H1 (cell line): ENCODE results near the gene KRTAP4-9. TPM values are rescaled to one million over a fixed set of nuclear protein-coding genes. Genes with fewer than 3 reads are reported as not detected.

Experiments used
- CTCF ChIA-PET: fragments of 300-600 bp; sonication (Branson Sonifier 250); formaldehyde crosslinking; loops from one replicate; lab custom pipeline; 2021; ENCODE audit not compliant: partially characterized antibody; lab: Charles Lee
- POLR2A ChIA-PET: fragments of 300-600 bp; sonication (Branson Sonifier 250); formaldehyde crosslinking; loops from one replicate; lab custom pipeline; 2021; ENCODE audit warnings: inconsistent platforms; ENCODE audit not compliant: partially characterized antibody; lab: Charles Lee
- DNase-seq, 2 experiments: peaks; one replicate each; pipeline versions ENCODE4 v3.0.0 to v3.0.0-alpha.2; 2010 to 2022; ENCODE audit warnings: low spot score in 2 of 2, low read depth in 1 of 2, mixed read lengths in 1 of 2
- FAIRE-seq: peaks from 2 replicates; lab custom pipeline; 2011; peaks lifted over from hg19 to GRCh38; lab: Jason Lieb, UNC
- H2AFZ ChIP-seq: 2 replicates; pipeline ENCODE4 v1.8.1; 2012; ENCODE audit warnings: low read length, inconsistent platforms
- H2AK5ac ChIP-seq: 2 replicates; pipeline ENCODE4 v1.6.1; 2013; ENCODE audit warnings: low read depth, low read length
- H2BK120ac ChIP-seq: replicated peaks from 2 replicates; pipeline ENCODE3; 2013; ENCODE audit warnings: low read depth, low read length, inconsistent platforms
- H2BK12ac ChIP-seq: 2 replicates; pipeline ENCODE4 v1.6.1; 2013; ENCODE audit warnings: low read depth, low read length
- H2BK15ac ChIP-seq: 2 replicates; pipeline ENCODE4 v1.6.1; 2013; ENCODE audit warnings: low read length
- H2BK20ac ChIP-seq: 2 replicates; pipeline ENCODE4 v1.6.1; 2013; ENCODE audit warnings: low read length
- H2BK5ac ChIP-seq: 2 replicates; pipeline ENCODE4 v1.6.1; 2013; ENCODE audit warnings: low read depth, low read length
- H3K14ac ChIP-seq: 2 replicates; pipeline ENCODE4 v1.6.1; 2013; ENCODE audit warnings: inconsistent platforms; ENCODE audit not compliant: insufficient read length
- H3K18ac ChIP-seq: 2 replicates; pipeline ENCODE4 v1.6.1; 2013; ENCODE audit warnings: low read length; ENCODE audit errors: extremely low read depth
- H3K23ac ChIP-seq: 2 replicates; pipeline ENCODE4 v1.6.1; 2013; ENCODE audit warnings: inconsistent platforms; ENCODE audit not compliant: insufficient read length
- H3K23me2 ChIP-seq: 2 replicates; pipeline ENCODE4 v1.6.1; 2013; ENCODE audit warnings: low read depth, low read length
- H3K27ac ChIP-seq: 2 replicates; pipeline ENCODE4 v1.6.1; 2011; ENCODE audit warnings: low read depth, low read length, inconsistent platforms
- H3K27me3 ChIP-seq, 4 experiments: replicated peaks in 1 of 4; 1 replicate in 1 of 4; 2 replicates in 3 of 4; pipeline versions ENCODE4 v1.6.1 to v1.8.1; 2011 to 2013; ENCODE audit warnings: low read length in 3 of 4, mild to moderate bottlenecking in 3 of 4, inconsistent platforms in 2 of 4, mixed read lengths in 2 of 4, moderate library complexity in 1 of 4; ENCODE audit not compliant: control insufficient read depth in 3 of 4, insufficient read depth in 3 of 4; ENCODE audit errors: extremely low read depth in 1 of 4
- H3K36me3 ChIP-seq, 4 experiments: 2 replicates each; pipeline versions ENCODE4 v1.6.1 to v1.8.1; 2011 to 2013; ENCODE audit warnings: mild to moderate bottlenecking in 4 of 4, low read length in 3 of 4, moderate library complexity in 2 of 4, control low read depth in 1 of 4, inconsistent platforms in 1 of 4; ENCODE audit not compliant: insufficient read depth in 4 of 4, control insufficient read depth in 2 of 4
- H3K4ac ChIP-seq: replicated peaks from 2 replicates; pipeline ENCODE3; 2013; ENCODE audit warnings: low read length, low read depth, mixed read lengths, inconsistent platforms; ENCODE audit not compliant: insufficient read length
- H3K4me1 ChIP-seq, 4 experiments: replicated peaks in 1 of 4; 1 replicate in 1 of 4; 2 replicates in 3 of 4; pipeline versions ENCODE4 v1.6.1 to v1.8.1; 2011 to 2013; ENCODE audit warnings: low read length in 3 of 4, inconsistent platforms in 2 of 4, mixed read lengths in 1 of 4; ENCODE audit not compliant: insufficient read depth in 4 of 4, control insufficient read depth in 3 of 4
- H3K4me2 ChIP-seq, 2 experiments: 2 replicates each; pipeline versions ENCODE4 v1.6.1 to v1.8.1; 2011 to 2013; ENCODE audit warnings: low read depth in 2 of 2, low read length in 2 of 2, control low read depth in 1 of 2, inconsistent platforms in 1 of 2, mild to moderate bottlenecking in 1 of 2; ENCODE audit not compliant: insufficient read depth in 1 of 2
- H3K4me3 ChIP-seq, 4 experiments: fragments of 200-600, 300-600 bp in 1 of 4; sonication (generic), shearing (Covaris generic), sonication (Bioruptor Twin) in 1 of 4; 2 replicates each; pipeline versions ENCODE4 v1.5.1 to v1.8.1; 2011 to 2016; ENCODE audit warnings: low read length in 4 of 4, low read depth in 3 of 4, control low read depth in 2 of 4, inconsistent platforms in 2 of 4, mild to moderate bottlenecking in 2 of 4, mixed read lengths in 1 of 4, moderate library complexity in 1 of 4; ENCODE audit not compliant: insufficient read depth in 2 of 4; ENCODE audit errors: extremely low read depth in 1 of 4
- H3K56ac ChIP-seq: replicated peaks from 2 replicates; pipeline ENCODE3; 2013; ENCODE audit warnings: low read depth, mild to moderate bottlenecking, mixed read lengths, low read length, inconsistent platforms; ENCODE audit not compliant: insufficient read length
- H3K79me1 ChIP-seq: 2 replicates; pipeline ENCODE4 v1.6.1; 2013; ENCODE audit warnings: low read depth, low read length, control low read depth
- H3K79me2 ChIP-seq, 2 experiments: 2 replicates each; pipeline versions ENCODE4 v1.6.1 to v1.8.1; 2012 to 2013; ENCODE audit warnings: low read length in 2 of 2, mild to moderate bottlenecking in 2 of 2, inconsistent platforms in 1 of 2; ENCODE audit not compliant: insufficient read depth in 2 of 2, control insufficient read depth in 1 of 2
- H3K9ac ChIP-seq, 4 experiments: replicated peaks in 1 of 4; 1 replicate in 1 of 4; 2 replicates in 3 of 4; pipeline versions ENCODE4 v1.6.1 to v1.8.1; 2011 to 2013; ENCODE audit warnings: low read depth in 3 of 4, low read length in 3 of 4, control low read depth in 2 of 4, mild to moderate bottlenecking in 2 of 4, moderate library complexity in 2 of 4, inconsistent platforms in 1 of 4; ENCODE audit errors: extremely low read depth in 1 of 4
- H3K9me3 ChIP-seq, 2 experiments: 2 replicates each; pipeline versions ENCODE4 v1.6.1 to v1.8.1; 2012 to 2013; ENCODE audit warnings: mild to moderate bottlenecking in 2 of 2, moderate library complexity in 2 of 2, control low read depth in 1 of 2, inconsistent platforms in 1 of 2, low read depth in 1 of 2, low read length in 1 of 2, mixed read lengths in 1 of 2; ENCODE audit not compliant: insufficient read depth in 2 of 2
- H4K20me1 ChIP-seq, 2 experiments: replicated peaks in 1 of 2; 2 replicates each; pipeline versions ENCODE3 to v1.8.1; 2011 to 2013; ENCODE audit warnings: inconsistent platforms in 2 of 2, low read length in 2 of 2, mild to moderate bottlenecking in 1 of 2; ENCODE audit not compliant: insufficient read depth in 2 of 2, control insufficient read depth in 1 of 2
- H4K5ac ChIP-seq: 2 replicates; pipeline ENCODE4 v1.6.1; 2013; ENCODE audit warnings: low read length, low read depth, mixed read lengths, inconsistent platforms; ENCODE audit not compliant: insufficient read length
- H4K8ac ChIP-seq: 2 replicates; pipeline ENCODE4 v1.8.0; 2013; ENCODE audit warnings: mild to moderate bottlenecking, moderate library complexity, low read length, inconsistent platforms; ENCODE audit not compliant: insufficient read depth; ENCODE audit errors: extremely low read depth
- H4K91ac ChIP-seq: replicated peaks from 2 replicates; pipeline ENCODE3; 2013; ENCODE audit warnings: low read length, mixed read lengths, inconsistent platforms; ENCODE audit not compliant: insufficient read length
- CBX5 ChIP-seq: fragments of 300-800, 300-1000 bp; sonication (generic); IDR thresholded peaks from 2 replicates; pipeline ENCODE4 v1.7.1; 2016; ENCODE audit warnings: antibody characterized with exemption, low read length, low read depth
- EGR1 ChIP-seq: IDR thresholded peaks from 2 replicates; pipeline ENCODE4 v1.6.1; 2011; ENCODE audit warnings: low read depth, low read length, borderline replicate concordance
- HDAC2 ChIP-seq, 2 experiments: fragments of 300-600 bp in 1 of 2; sonication (generic) in 1 of 2; IDR thresholded peaks; 2 replicates each; pipeline ENCODE4 v1.6.1; 2011 to 2012; ENCODE audit warnings: low read depth in 2 of 2, low read length in 2 of 2, mild to moderate bottlenecking in 2 of 2, moderate library complexity in 2 of 2, borderline replicate concordance in 1 of 2, inconsistent platforms in 1 of 2
- KDM5A ChIP-seq: fragments of 200-600 bp; IDR thresholded peaks from 2 replicates; pipeline ENCODE4 v1.7.1; 2012; ENCODE audit warnings: mild to moderate bottlenecking, low read length, inconsistent platforms, mixed read lengths
- MAFK ChIP-seq: IDR thresholded peaks from 2 replicates; pipeline ENCODE4 v1.6.1; 2012; ENCODE audit warnings: low read depth, mild to moderate bottlenecking, improper control_type of control experiment, low read length
- SAP30 ChIP-seq: fragments of 300-600 bp; sonication (generic); IDR thresholded peaks from 2 replicates; pipeline ENCODE4 v1.7.1; 2012; ENCODE audit warnings: low read length, moderate library complexity, mild to moderate bottlenecking, inconsistent platforms; ENCODE audit not compliant: insufficient read depth, insufficient replicate concordance
- SIN3A ChIP-seq, 2 experiments: IDR thresholded peaks in 1 of 2; conservative IDR thresholded peaks in 1 of 2; 2 replicates each; pipeline ENCODE4 v1.6.1; 2011 to 2012; ENCODE audit warnings: low read length in 2 of 2, improper control_type of control experiment in 1 of 2, low read depth in 1 of 2, mild to moderate bottlenecking in 1 of 2
- SP1 ChIP-seq: IDR thresholded peaks from 2 replicates; pipeline ENCODE4 v1.6.1; 2011; ENCODE audit warnings: low read depth, low read length
- SP2 ChIP-seq: IDR thresholded peaks from 2 replicates; pipeline ENCODE4 v1.6.1; 2012; ENCODE audit warnings: mild to moderate bottlenecking, low read length, inconsistent platforms
- SRF ChIP-seq: IDR thresholded peaks from 2 replicates; pipeline ENCODE4 v1.6.1; 2011; ENCODE audit warnings: mild to moderate bottlenecking, low read depth, low read length, moderate library complexity
- TCF12 ChIP-seq: IDR thresholded peaks from 2 replicates; pipeline ENCODE4 v1.6.1; 2011; ENCODE audit warnings: low read depth, mild to moderate bottlenecking, low read length
- USF2 ChIP-seq: IDR thresholded peaks from 2 replicates; pipeline ENCODE4 v1.6.1; 2011; ENCODE audit warnings: low read length, improper control_type of control experiment
- WGBS, 2 experiments: shearing (Covaris generic) in 1 of 2; methylation state at CpG; one replicate each; pipeline versions ENCODE4 v1.1.6 to v1.1.7; 2013 to 2015; ENCODE audit warnings: low lambda C conversion rate in 2 of 2, mixed read lengths in 2 of 2, inconsistent platforms in 1 of 2, low coverage in 1 of 2, missing lambda C conversion rate in 1 of 2; ENCODE audit not compliant: insufficient replicate concordance in 2 of 2, insufficient coverage in 1 of 2, insufficient read length in 1 of 2; ENCODE audit errors: extremely low coverage in 1 of 2, missing lambda C conversion rate in 1 of 2; 5-methylcytosine and 5-hydroxymethylcytosine counted together
- polyA plus RNA-seq, 7 experiments: library from polyadenylated mRNA; depleted of rRNA in 3 of 7; stranded (reverse) in 5 of 7; unstranded in 2 of 7; fragments of >200 nt in 5 of 7; fragments of 200-250 nt in 2 of 7; gene quantifications; 1 replicate in 5 of 7; 2 replicates in 1 of 7; 4 replicates in 1 of 7; pipeline versions ENCODE4 v1.2.1 to v1.2.3, GENCODE V29; 2011 to 2013; ENCODE audit warnings: missing spikeins in 2 of 7, mixed read lengths in 2 of 7
- total RNA-seq: library from RNA; stranded (reverse); fragmentation: NEBNext Ultra II Directional; extraction: Animal tissue kit (Norgen Biotek cat#: 25700); gene quantifications from 2 replicates; pipeline ENCODE4 v1.2.1, GENCODE V29; 2021
- TF ChIP-seq, protein P1 (sequence below): IDR thresholded peaks from 2 replicates; pipeline ENCODE4 v1.6.1; 2012; ENCODE audit warnings: inconsistent platforms

KRTAP4-9 gene
- total and polyA plus RNA-seq, 2 of the 8 experiments (the other 6 are each of a cell fraction or from before 2014, with no cell fraction given), result not detected

- no peak for FAIRE-seq
- Histone ChIP-seq H3K14ac (no peak overlapping the region), H3K27ac (no peak overlapping the region)
Observed at GRCh38 chr17:41153856-41154255, 48.7 kb downstream of the KRTAP4-9 start.

More at GRCh38 chr17:41153856-41154255, 48.7 kb downstream of the KRTAP4-9 start:
- Histone ChIP-seq H2BK5ac (no peak overlapping the region), H3K4me3 (no peak overlapping the region), H3K4me1 (no peaks in the 10 kb centered on the region), H2BK12ac (no peak overlapping the region), H3K4me2 (no peak overlapping the region), H4K91ac (no peak overlapping the region), H3K4ac (no peak overlapping the region), H3K79me2 (no peaks in the 10 kb centered on the region), H2AK5ac (no peak overlapping the region), H3K36me3 (no peaks in the 10 kb centered on the region), H3K56ac (no peak overlapping the region), H3K9ac (no peak overlapping the region), H2BK120ac (no peak overlapping the region), H2BK20ac (no peak overlapping the region), H2AFZ (no peak overlapping the region), H3K18ac (no peak overlapping the region), H3K9me3 (no peaks in the 10 kb centered on the region), H4K20me1 (no peaks in the 10 kb centered on the region), H4K8ac (no peak overlapping the region), H2BK15ac (no peak overlapping the region), H4K5ac (no peak overlapping the region), H3K23me2 (no peaks in the 10 kb centered on the region; the same call in 1 of the 2 replicates), H3K79me1 (no peaks in the 10 kb centered on the region), H3K27me3 (no peaks in the 10 kb centered on the region), H3K23ac (no peak overlapping the region)
- TF ChIP-seq SP2 (no peak), MAFK (no peak), TCF12 (no peak), EGR1 (no peak), SIN3A (conservative IDR thresholded peaks at IDR 0.05 in 1 of 2, IDR thresholded peaks at IDR 0.05 in 1 of 2; ENCODE audit: low read depth in 1 of 2, low read length in 2 of 2) (no peak), USF2 (no peak), SRF (no peak), KDM5A (no peak), CBX5 (no peak), HDAC2 (IDR thresholded peaks at IDR 0.05; ENCODE audit: borderline replicate concordance in 1 of 2, low read depth in 2 of 2, low read length in 2 of 2) (no peak), SAP30 (no peak), SP1 (no peak)
- TF ChIP-seq, protein P1, sequence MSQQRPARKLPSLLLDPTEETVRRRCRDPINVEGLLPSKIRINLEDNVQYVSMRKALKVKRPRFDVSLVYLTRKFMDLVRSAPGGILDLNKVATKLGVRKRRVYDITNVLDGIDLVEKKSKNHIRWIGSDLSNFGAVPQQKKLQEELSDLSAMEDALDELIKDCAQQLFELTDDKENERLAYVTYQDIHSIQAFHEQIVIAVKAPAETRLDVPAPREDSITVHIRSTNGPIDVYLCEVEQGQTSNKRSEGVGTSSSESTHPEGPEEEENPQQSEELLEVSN, result no peak
- WGBS, 2 experiments, result 98% methylated on average over 2 of the region's 2 CpGs; no CpG with 5 or more reads in 1 of the 2 experiments
- CTCF ChIA-PET, result no interaction called here
- no peak for DNase-seq
- POLR2A ChIA-PET, result no interaction called here
